HepG2 (cell line): ENCODE measurements around the gene SETD1A. TPM values are rescaled to one million over a fixed set of nuclear protein-coding genes. Genes with fewer than 3 reads are reported as not detected.

ENCODE experiments used
- CAMTA2 ChIP-seq: sonication (generic); formaldehyde crosslinking; IDR thresholded peaks from 2 replicates; pipeline ENCODE4 v1.4.0; 2020; ENCODE audit warnings: mild to moderate bottlenecking, missing genetic modification reagents, borderline replicate concordance
- ETV6 ChIP-seq: sonication (generic); formaldehyde crosslinking; conservative IDR thresholded peaks from 2 replicates; pipeline ENCODE4 v1.4.0; 2020; ENCODE audit warnings: missing genetic modification reagents
- FUBP1 ChIP-seq: sonication (generic); formaldehyde crosslinking; IDR thresholded peaks from 2 replicates; pipeline ENCODE4 v1.5.1; 2020; ENCODE audit warnings: missing genetic modification reagents, mild to moderate bottlenecking, borderline replicate concordance
- HMGXB4 ChIP-seq, 2 experiments: sonication (generic) in 1 of 2; formaldehyde crosslinking in 1 of 2; IDR thresholded peaks; 2 replicates each; pipeline versions ENCODE4 v1.4.0 to v1.6.1; 2018 to 2020; ENCODE audit warnings: missing genetic modification reagents in 2 of 2, borderline replicate concordance in 1 of 2, low read depth in 1 of 2, mild to moderate bottlenecking in 1 of 2, missing biosample characterization in 1 of 2
- KDM4B ChIP-seq: sonication (generic); formaldehyde crosslinking; IDR thresholded peaks from 2 replicates; pipeline ENCODE4 v1.4.0; 2020; ENCODE audit warnings: missing genetic modification reagents
- MTERF4 ChIP-seq: sonication (generic); formaldehyde crosslinking; IDR thresholded peaks from 2 replicates; pipeline ENCODE4 v1.8.0; 2023; ENCODE audit warnings: mild to moderate bottlenecking, missing genetic modification reagents
- RFX5 ChIP-seq: IDR thresholded peaks from 2 replicates; pipeline ENCODE4 v1.6.1; 2011; ENCODE audit warnings: low read depth, low read length, improper control_type of control experiment
- SP1 ChIP-seq, 2 experiments: fragments of 450-650 bp in 1 of 2; sonication (generic) in 1 of 2; formaldehyde crosslinking in 1 of 2; IDR thresholded peaks; 2 replicates each; pipeline versions ENCODE4 v1.4.0 to v1.6.1; 2016 to 2020; ENCODE audit warnings: missing genetic modification reagents in 1 of 2
- THRA ChIP-seq: sonication (generic); formaldehyde crosslinking; IDR thresholded peaks from 2 replicates; pipeline ENCODE4 v1.4.0; 2020; ENCODE audit warnings: missing genetic modification reagents, borderline replicate concordance
- WIZ ChIP-seq: sonication (generic); formaldehyde crosslinking; IDR thresholded peaks from 2 replicates; pipeline ENCODE4 v1.5.1; 2020; ENCODE audit warnings: mild to moderate bottlenecking, missing genetic modification reagents
- ZBTB44 ChIP-seq: sonication (generic); formaldehyde crosslinking; IDR thresholded peaks from 2 replicates; pipeline ENCODE4 v1.4.0; 2020; ENCODE audit warnings: missing genetic modification reagents
- ZFP82 ChIP-seq: sonication (generic); formaldehyde crosslinking; IDR thresholded peaks from 2 replicates; pipeline ENCODE4 v1.5.1; 2020; ENCODE audit warnings: mild to moderate bottlenecking, missing genetic modification reagents, borderline replicate concordance
- ZMAT3 ChIP-seq: sonication (generic); formaldehyde crosslinking; conservative IDR thresholded peaks from 2 replicates; pipeline ENCODE4 v1.7.0; 2021; ENCODE audit warnings: missing genetic modification reagents
- ZNF124 ChIP-seq: sonication (generic); formaldehyde crosslinking; IDR thresholded peaks from 2 replicates; pipeline ENCODE4 v1.4.0; 2020; ENCODE audit warnings: missing genetic modification reagents
- ZNF430 ChIP-seq: sonication (generic); formaldehyde crosslinking; IDR thresholded peaks from 2 replicates; pipeline ENCODE4 v1.9.0; 2021; ENCODE audit warnings: mild to moderate bottlenecking, missing genetic modification reagents
- ZNF460 ChIP-seq: sonication (generic); formaldehyde crosslinking; IDR thresholded peaks from 2 replicates; pipeline ENCODE4 v1.5.1; 2020; ENCODE audit warnings: missing genetic modification reagents, mild to moderate bottlenecking, borderline replicate concordance
- ZNF496 ChIP-seq: sonication (generic); formaldehyde crosslinking; IDR thresholded peaks from 2 replicates; pipeline ENCODE4 v1.8.1; 2023; ENCODE audit warnings: mild to moderate bottlenecking, moderate library complexity, missing genetic modification reagents; ENCODE audit not compliant: insufficient replicate concordance
- ZNF549 ChIP-seq: sonication (generic); formaldehyde crosslinking; IDR thresholded peaks from 2 replicates; pipeline ENCODE4 v1.5.0; 2020; ENCODE audit warnings: missing genetic modification reagents
- ZNF737 ChIP-seq: sonication (generic); formaldehyde crosslinking; IDR thresholded peaks from 2 replicates; pipeline ENCODE4 v1.5.0; 2020; ENCODE audit warnings: missing genetic modification reagents, mild to moderate bottlenecking, borderline replicate concordance
- polyA plus RNA-seq, 8 experiments: library from polyadenylated mRNA; depleted of rRNA in 3 of 8; stranded (reverse) in 7 of 8; unstranded in 1 of 8; fragments of >200 nt; fragmentation: Illumina TruSeq in 4 of 8; extraction: Trizol in 4 of 8; gene quantifications; 2 replicates each; pipeline versions ENCODE4 v1.2.1 to v1.2.3, GENCODE V29; 2011 to 2016; ENCODE audit warnings: low read depth in 4 of 8, missing spikeins in 1 of 8, mixed read lengths in 1 of 8; ENCODE audit not compliant: insufficient read depth in 1 of 8
- total RNA-seq, 5 experiments: library from RNA; depleted of rRNA; stranded (reverse); fragments of >200 nt; fragmentation: Illumina TruSeq; extraction: Trizol; gene quantifications; 2 replicates each; pipeline ENCODE4 v1.2.3, GENCODE V29; 2016; ENCODE audit warnings: low read depth in 1 of 5
- TF ChIP-seq, protein P1 (sequence below): sonication (generic); formaldehyde crosslinking; IDR thresholded peaks from 2 replicates; pipeline ENCODE4 v1.4.0; 2020; ENCODE audit warnings: missing genetic modification reagents

SETD1A gene
- total and polyA plus RNA-seq, 2 of the 13 experiments (the other 11 are each of a cell fraction or from before 2014, with no cell fraction given) = 3.8 to 5.6 TPM

GRCh38 chr16:30996324-30996984, 38.9 kb downstream of the SETD1A start (continued):
- TF ChIP-seq ZMAT3 (CRISPR knock-in tag) (no peak), SP1 (IDR thresholded peaks at IDR 0.05) (no peak), SP1 (CRISPR knock-in tag; IDR thresholded peaks at IDR 0.05) (peak; percentile 29), ZNF430 (peak; percentile 80; the same call in 1 of the 2 replicates), ZNF496 (CRISPR knock-in tag) (no peak), ZBTB44 (CRISPR knock-in tag) (no peak), ZNF460 (CRISPR knock-in tag) (peak; percentile 39; the same call in 1 of the 2 replicates), ZNF549 (CRISPR knock-in tag) (peak; percentile 69; the same call in 1 of the 2 replicates), ETV6 (CRISPR knock-in tag) (no peak), ZNF124 (CRISPR knock-in tag) (peak; percentile 59; the same call in 1 of the 2 replicates), ZNF737 (no peak), HMGXB4 (CRISPR knock-in tag; IDR thresholded peaks at IDR 0.05; ENCODE audit: borderline replicate concordance in 1 of 2, low read depth in 1 of 2) (no peak), KDM4B (0 out of 2 replicates have a peak, but pooled peaks have one; percentile 45), MTERF4 (peak; percentile 46; the same call in 1 of the 2 replicates), THRA (CRISPR knock-in tag) (peak; percentile 52; the same call in 1 of the 2 replicates), CAMTA2 (CRISPR knock-in tag) (no peak), WIZ (CRISPR knock-in tag) (0 out of 2 replicates have a peak, but pooled peaks have one; percentile 61), ZFP82 (CRISPR knock-in tag) (no peak), RFX5 (peak; percentile 4; the same call in 1 of the 2 replicates), FUBP1 (no peak)
- TF ChIP-seq, protein P1, sequence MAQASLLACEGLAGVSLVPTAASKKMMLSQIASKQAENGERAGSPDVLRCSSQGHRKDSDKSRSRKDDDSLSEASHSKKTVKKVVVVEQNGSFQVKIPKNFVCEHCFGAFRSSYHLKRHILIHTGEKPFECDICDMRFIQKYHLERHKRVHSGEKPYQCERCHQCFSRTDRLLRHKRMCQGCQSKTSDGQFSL (CRISPR knock-in tag) = peak; percentile 92
